Brain microvascular endothelial cell (primary cell): ENCODE data around the gene GSAP.

Experiments used
- DNase-seq: peaks from one replicate; pipeline ENCODE4 v3.0.0-alpha.2; 2020
- H3K27ac ChIP-seq: fragments of 250-450 bp; sonication (Bioruptor Pico); 2 replicates; pipeline ENCODE4 v1.5.1; 2020; ENCODE audit warnings: mild to moderate bottlenecking, moderate library complexity
- H3K27me3 ChIP-seq: fragments of 250-450 bp; sonication (Bioruptor Pico); replicated peaks from 2 replicates; pipeline ENCODE4 v1.5.1; 2020; ENCODE audit warnings: mild to moderate bottlenecking
- H3K36me3 ChIP-seq: fragments of 250-450 bp; sonication (Bioruptor Pico); replicated peaks from 2 replicates; pipeline ENCODE4 v1.5.1; 2020; ENCODE audit warnings: mild to moderate bottlenecking
- H3K4me3 ChIP-seq: 2 replicates; pipeline ENCODE4 v1.5.1; 2011; ENCODE audit warnings: low read depth, mild to moderate bottlenecking, control low read depth, low read length, moderate library complexity
- CTCF ChIP-seq: IDR thresholded peaks from 2 replicates; pipeline ENCODE4 v1.5.1; 2011; ENCODE audit warnings: low read depth, mild to moderate bottlenecking, moderate library complexity, low read length, control low read depth, inconsistent platforms; ENCODE audit errors: missing control alignments
- in situ Hi-C: cut with HindIII; loops from 2 replicates; pipeline ENCODE4 v1.10.0; 2017; ENCODE audit warnings: low sequenced_read_pairs, low pct_ligation_motif_present

Gene GSAP

GRCh38 chr7:77359599-77359998, 56.5 kb downstream of the GSAP start:
- no peak for DNase-seq
- Histone ChIP-seq H3K4me3 (no peak overlapping the region), H3K27ac (no peak overlapping the region), H3K36me3 (no peaks in the 10 kb centered on the region), H3K27me3 (no peaks in the 10 kb centered on the region)
- in situ Hi-C loops: no loop called here
- no peak for TF ChIP-seq CTCF

DNA sequence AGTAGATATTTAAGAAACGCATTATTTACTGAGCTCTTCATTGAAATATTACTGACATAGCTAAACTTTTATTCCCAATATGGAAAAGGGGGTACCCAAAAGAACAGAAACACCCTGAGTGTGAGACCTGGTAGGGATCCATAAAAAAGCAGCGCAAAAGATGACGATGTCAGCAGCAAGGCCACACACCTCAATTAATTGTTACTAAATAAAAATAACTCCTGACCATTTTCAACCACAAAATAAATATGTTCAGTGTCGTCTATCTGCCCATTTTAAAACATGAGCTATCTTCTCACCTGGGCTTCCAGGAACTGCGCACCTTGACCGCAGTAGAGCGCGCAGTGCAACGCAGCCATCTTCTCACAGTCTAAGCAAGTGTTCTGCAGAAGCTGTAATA, 61.2 kb downstream of the GSAP start:
- H3K27ac ChIP-seq: no peak overlapping the region
- in situ Hi-C loops: no loop called here
- H3K36me3 ChIP-seq: no peaks in the 10 kb centered on the region
- no peak for DNase-seq
- no peaks in the 10 kb centered on the region for H3K27me3 ChIP-seq
- no peak overlapping the region for H3K4me3 ChIP-seq
- TF ChIP-seq CTCF: no peak

GRCh38 chr7:77354484-77354883, 61.7 kb downstream of the GSAP start:
- no peak overlapping the region for H3K4me3 ChIP-seq
- H3K36me3 ChIP-seq: no peaks in the 10 kb centered on the region
- in situ Hi-C loops: no loop called here
- H3K27ac ChIP-seq: no peak overlapping the region
- H3K27me3 ChIP-seq: no peaks in the 10 kb centered on the region
- TF ChIP-seq CTCF: no peak
- no peak for DNase-seq

- TF ChIP-seq CTCF: no peak
- no peaks in the 10 kb centered on the region for H3K27me3 ChIP-seq
- no peak overlapping the region for H3K4me3 ChIP-seq
- H3K36me3 ChIP-seq: no peaks in the 10 kb centered on the region
- H3K27ac ChIP-seq: no peak overlapping the region
- no peak for DNase-seq
- in situ Hi-C loops: no loop called here
These were observed 62.2 kb downstream of the GSAP start for GRCh38 chr7:77353911-77354310.

DNA sequence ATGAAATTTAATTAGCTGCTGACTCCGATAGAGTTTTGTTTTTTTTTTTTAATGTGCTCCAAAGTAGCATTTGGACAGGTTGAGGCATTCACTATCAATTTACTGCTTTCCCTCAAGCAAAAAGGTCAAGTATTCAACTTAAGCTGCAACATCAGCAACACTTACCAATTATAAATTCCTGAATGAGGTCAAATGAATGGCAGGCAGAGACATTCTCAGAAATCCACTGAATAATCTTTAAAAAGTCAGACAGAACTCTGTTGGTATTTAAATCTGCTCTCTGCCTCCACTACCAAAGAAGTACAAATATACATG, 62.8 kb downstream of the GSAP start:
- in situ Hi-C loops: no loop called here
- no peaks in the 10 kb centered on the region for H3K27me3 ChIP-seq
- H3K36me3 ChIP-seq: no peaks in the 10 kb centered on the region
- no peak for TF ChIP-seq CTCF
- no peak overlapping the region for H3K4me3 ChIP-seq
- no peak for DNase-seq
- no peak overlapping the region for H3K27ac ChIP-seq

- no peak for TF ChIP-seq CTCF
- H3K4me3 ChIP-seq: no peak overlapping the region
- H3K27me3 ChIP-seq: no peaks in the 10 kb centered on the region
- no peaks in the 10 kb centered on the region for H3K36me3 ChIP-seq
- H3K27ac ChIP-seq: no peak overlapping the region
- no peak for DNase-seq
- in situ Hi-C loops: no loop called here
These were observed 63.3 kb downstream of the GSAP start for GRCh38 chr7:77352665-77353406.
